Nephron (organoid): ENCODE data around the gene VWA7.
"Not testable (repeated sequence)": the region's sequence is repeated elsewhere in the genome, so short reads cannot be mapped to it uniquely, and the experiment has no call there.

Source experiments
- H3K27ac Mint-ChIP-seq, 3 experiments: 2 replicates each; pipeline ENCODE4 v1.8.0; 2020; ENCODE audit warnings: mixed read lengths in 3 of 3, mild to moderate bottlenecking in 2 of 3, moderate library complexity in 1 of 3
- H3K27me3 Mint-ChIP-seq: 2 replicates; pipeline ENCODE4 v1.8.0; 2021; ENCODE audit warnings: low read depth, mild to moderate bottlenecking, moderate library complexity, mixed read lengths
- H3K36me3 Mint-ChIP-seq: 2 replicates; pipeline ENCODE4 v1.8.0; 2020; ENCODE audit warnings: low read depth, mixed read lengths
- H3K4me1 Mint-ChIP-seq: 2 replicates; pipeline ENCODE4 v1.8.0; 2020; ENCODE audit warnings: mixed read lengths
- H3K4me3 Mint-ChIP-seq, 3 experiments: 2 replicates each; pipeline ENCODE4 v1.8.0; 2020; ENCODE audit warnings: mild to moderate bottlenecking in 3 of 3, mixed read lengths in 3 of 3, moderate library complexity in 2 of 3
- H3K9me3 Mint-ChIP-seq: 2 replicates; pipeline ENCODE4 v1.8.0; 2020; ENCODE audit warnings: mixed read lengths
- TF ChIP-seq, protein P1 (sequence below), 3 experiments: fragments of 200-600 bp; sonication (generic); IDR thresholded peaks; one replicate each; pipeline ENCODE4 v1.5.0; 2021; ENCODE audit warnings: antibody characterized with exemption in 3 of 3; ENCODE audit not compliant: unreplicated experiment in 3 of 3

VWA7 gene

DNA sequence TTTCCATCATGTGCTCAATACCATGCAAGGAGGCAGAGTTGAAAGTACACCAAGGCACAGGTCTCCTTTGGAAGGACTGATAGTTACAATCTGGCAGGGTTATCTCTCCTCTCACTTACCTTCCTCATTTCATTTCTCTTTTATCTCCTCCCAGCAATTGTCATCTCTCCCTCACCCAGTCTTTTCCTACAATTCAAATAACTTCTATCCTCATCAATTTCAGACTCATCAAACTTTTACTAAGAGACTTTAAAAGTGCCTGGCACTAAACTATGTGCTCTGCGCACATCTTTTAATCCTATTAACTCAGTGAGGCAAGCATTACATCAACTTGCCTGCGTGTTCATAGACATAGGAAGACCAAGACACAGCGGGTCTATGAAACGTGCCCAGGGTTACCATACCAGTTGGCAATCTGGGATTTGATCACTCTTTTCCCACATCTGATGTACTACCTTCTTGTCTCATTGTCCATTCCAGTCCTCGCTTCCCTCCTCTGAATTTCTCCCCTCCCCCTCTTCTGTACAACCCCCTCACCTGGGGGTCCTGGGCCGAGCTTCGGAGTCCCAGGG, 17.3 kb upstream of the VWA7 start:
- TF ChIP-seq, protein P1, sequence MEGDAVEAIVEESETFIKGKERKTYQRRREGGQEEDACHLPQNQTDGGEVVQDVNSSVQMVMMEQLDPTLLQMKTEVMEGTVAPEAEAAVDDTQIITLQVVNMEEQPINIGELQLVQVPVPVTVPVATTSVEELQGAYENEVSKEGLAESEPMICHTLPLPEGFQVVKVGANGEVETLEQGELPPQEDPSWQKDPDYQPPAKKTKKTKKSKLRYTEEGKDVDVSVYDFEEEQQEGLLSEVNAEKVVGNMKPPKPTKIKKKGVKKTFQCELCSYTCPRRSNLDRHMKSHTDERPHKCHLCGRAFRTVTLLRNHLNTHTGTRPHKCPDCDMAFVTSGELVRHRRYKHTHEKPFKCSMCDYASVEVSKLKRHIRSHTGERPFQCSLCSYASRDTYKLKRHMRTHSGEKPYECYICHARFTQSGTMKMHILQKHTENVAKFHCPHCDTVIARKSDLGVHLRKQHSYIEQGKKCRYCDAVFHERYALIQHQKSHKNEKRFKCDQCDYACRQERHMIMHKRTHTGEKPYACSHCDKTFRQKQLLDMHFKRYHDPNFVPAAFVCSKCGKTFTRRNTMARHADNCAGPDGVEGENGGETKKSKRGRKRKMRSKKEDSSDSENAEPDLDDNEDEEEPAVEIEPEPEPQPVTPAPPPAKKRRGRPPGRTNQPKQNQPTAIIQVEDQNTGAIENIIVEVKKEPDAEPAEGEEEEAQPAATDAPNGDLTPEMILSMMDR (IDR thresholded peaks at IDR 0.05; ENCODE audit: unreplicated experiment in 3 of 3), result no peak
- peaks cover 19% of the 10 kb centered on the region for H3K36me3 Mint-ChIP-seq
- H3K27me3 Mint-ChIP-seq, result no peaks in the 10 kb centered on the region
- no peaks in the 10 kb centered on the region for H3K9me3 Mint-ChIP-seq
- H3K4me1 Mint-ChIP-seq, result peaks cover 27% of the 10 kb centered on the region
- H3K4me3 Mint-ChIP-seq, result peak overlapping the region; percentile 73 to 100 (median 80)
- peak overlapping the region; percentile 71 to 100 (median 99) for H3K27ac Mint-ChIP-seq

DNA sequence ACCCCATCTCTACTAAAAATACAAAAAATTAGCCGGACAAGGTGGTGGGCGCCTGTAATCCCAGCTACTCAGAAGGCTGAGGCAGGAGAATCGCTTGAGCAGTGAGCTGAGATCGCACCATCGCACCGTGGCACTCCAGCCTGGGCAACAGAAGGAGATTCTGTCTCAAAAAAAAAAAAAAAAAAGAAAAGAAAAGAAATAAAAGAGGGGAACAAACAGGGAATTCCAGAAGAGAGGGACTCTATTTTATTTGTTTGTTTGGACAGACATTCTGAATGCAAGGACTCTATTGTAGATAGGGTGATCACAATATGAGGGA, 16.8 kb upstream of the VWA7 start:
- not testable (repeated sequence) for H3K9me3 Mint-ChIP-seq, H3K27me3 Mint-ChIP-seq
- Mint-ChIP-seq H3K4me3 (peak overlapping the region; percentile 73 to 100 (median 80)), H3K4me1 (peaks cover 27% of the 10 kb centered on the region), H3K36me3 (peaks cover 24% of the 10 kb centered on the region), H3K27ac (peak overlapping the region; percentile 91 to 100 (median 99))

DNA sequence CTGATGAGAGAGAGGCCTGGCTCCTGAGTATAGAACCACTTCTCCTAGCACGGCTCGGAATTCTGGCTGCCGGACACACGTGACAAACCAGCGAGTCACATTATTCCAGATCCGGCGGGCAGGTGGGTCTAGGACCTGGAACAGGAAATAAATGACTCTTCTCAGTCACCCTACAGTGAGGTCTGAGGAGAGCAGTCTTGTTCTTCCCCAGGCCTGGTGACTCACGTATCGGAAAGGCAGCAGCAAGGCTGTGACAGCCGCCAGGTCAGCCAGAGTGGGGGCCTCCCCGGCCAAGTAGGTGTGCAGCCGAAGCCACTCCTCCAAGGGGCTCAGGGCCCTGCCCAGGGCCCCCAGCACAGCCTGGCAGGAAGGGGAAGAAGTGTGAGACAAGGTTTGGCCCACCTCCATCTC, 15.6 kb upstream of the VWA7 start:
- Mint-ChIP-seq H3K4me1 (peaks cover 27% of the 10 kb centered on the region), H3K36me3 (peaks cover 24% of the 10 kb centered on the region), H3K4me3 (peak overlapping the region in 2 of 3 experiments; percentile 30 to 100), H3K9me3 (no peaks in the 10 kb centered on the region), H3K27me3 (no peaks in the 10 kb centered on the region), H3K27ac (peak overlapping the region in 1 of 3 experiments; percentile 61)
- TF ChIP-seq, protein P1 (IDR thresholded peaks at IDR 0.05; ENCODE audit: unreplicated experiment in 3 of 3), result no peak

DNA sequence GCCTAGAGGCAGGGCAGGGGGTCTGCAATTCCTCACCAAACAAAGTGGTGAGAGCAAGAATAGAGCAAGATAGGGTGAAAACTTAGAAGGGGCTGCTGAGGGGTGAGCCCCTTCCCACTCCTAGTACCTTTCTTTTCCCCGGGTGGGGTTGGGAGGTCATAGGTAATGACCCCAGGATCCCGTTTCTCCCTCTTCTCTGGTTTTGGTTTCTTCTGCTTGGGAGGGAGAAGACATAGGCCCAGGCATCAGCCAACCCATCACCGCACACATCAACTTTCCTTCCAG, 14.9 kb upstream of the VWA7 start:
- TF ChIP-seq, protein P1 (IDR thresholded peaks at IDR 0.05; ENCODE audit: unreplicated experiment in 3 of 3), result no peak
- peaks cover 27% of the 10 kb centered on the region for H3K4me1 Mint-ChIP-seq

DNA sequence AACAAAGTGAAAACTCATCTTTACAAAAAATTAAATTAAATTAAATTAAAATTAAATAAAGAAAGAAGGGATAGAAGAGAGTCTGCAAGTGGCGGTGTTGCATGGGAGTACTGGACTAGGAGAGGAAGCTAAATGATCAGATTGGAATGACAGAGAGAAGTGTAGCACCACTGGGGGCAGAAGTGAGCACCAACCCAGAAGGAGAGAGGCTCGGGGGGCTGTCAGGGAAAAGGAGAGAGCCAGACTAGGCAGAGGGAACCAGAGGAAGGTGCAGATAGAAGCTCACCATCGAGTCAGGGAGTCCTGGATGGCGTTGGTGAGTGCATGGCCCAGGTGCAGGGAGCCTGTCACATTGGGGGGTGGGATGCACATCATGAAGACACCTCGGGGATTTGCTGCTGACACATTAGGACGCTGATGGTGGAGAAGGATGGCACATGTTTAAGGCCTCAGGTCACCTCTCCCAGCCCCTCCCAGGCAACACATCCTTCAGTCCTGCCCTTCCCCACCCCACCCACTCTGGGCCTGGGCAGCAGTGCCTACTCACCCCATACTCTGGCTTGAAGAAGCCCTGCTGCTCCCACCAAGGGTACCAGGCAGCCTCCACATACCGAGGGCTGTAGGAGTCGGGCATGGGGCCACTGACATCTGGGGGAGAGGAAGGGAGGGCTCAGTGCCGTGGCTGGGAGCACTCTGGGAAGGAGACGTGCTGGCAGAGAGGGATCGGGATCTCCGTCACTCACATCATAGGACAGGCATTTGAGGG, 14.4 kb upstream of the VWA7 start:
- Mint-ChIP-seq H3K27me3 (no peaks in the 10 kb centered on the region), H3K4me1 (peaks cover 27% of the 10 kb centered on the region), H3K4me3 (peak overlapping the region; percentile 68 to 77 (median 69)), H3K9me3 (no peaks in the 10 kb centered on the region), H3K36me3 (peaks cover 28% of the 10 kb centered on the region), H3K27ac (peak overlapping the region; percentile 46 to 82 (median 74))
- TF ChIP-seq, protein P1 (IDR thresholded peaks at IDR 0.05; ENCODE audit: unreplicated experiment in 3 of 3), result peak; percentile 60 to 65 (median 63)

More for the DNA sequence above, 14.9 kb upstream of the VWA7 start:
- Mint-ChIP-seq H3K27ac (peak overlapping the region; percentile 46 to 73 (median 61)), H3K27me3 (no peaks in the 10 kb centered on the region), H3K9me3 (no peaks in the 10 kb centered on the region), H3K4me3 (peak overlapping the region; percentile 6 to 35 (median 29)), H3K36me3 (peaks cover 24% of the 10 kb centered on the region)

DNA sequence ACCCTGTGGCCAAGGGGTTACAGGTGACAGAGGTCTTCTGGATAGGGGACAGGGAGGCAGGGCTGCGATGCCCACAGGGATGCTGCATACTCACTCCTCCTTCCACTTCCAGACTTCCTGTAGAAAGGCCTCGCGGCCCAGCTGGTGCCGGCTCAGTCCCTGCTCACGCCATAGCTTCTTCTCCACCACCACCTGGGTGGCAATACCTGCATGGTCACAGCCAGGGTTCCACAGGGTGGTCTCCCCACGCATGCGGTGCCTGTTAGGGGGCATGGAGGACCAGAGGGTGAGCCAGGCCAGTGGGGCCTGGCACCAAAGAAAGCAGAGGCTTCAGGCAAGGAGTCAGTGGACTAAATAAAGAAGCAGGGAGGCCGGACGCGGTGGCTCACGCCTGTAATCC, 8.3 kb upstream of the VWA7 start:
- Mint-ChIP-seq H3K4me1 (peaks cover 1% of the 10 kb centered on the region), H3K4me3 (no peak overlapping the region), H3K36me3 (peaks cover 34% of the 10 kb centered on the region), H3K27ac (no peak overlapping the region), H3K27me3 (no peaks in the 10 kb centered on the region), H3K9me3 (no peaks in the 10 kb centered on the region)
- TF ChIP-seq, protein P1 (IDR thresholded peaks at IDR 0.05; ENCODE audit: unreplicated experiment in 3 of 3), result no peak
